Loucy (cell line): ENCODE measurements around the gene HSBP1L1.

Experiments
- H2AFZ ChIP-seq: fragments of 200-600 bp; sonication (generic); 2 replicates; pipeline ENCODE4 v1.6.0; 2016; ENCODE audit warnings: antibody characterized with exemption, mild to moderate bottlenecking, low read length, moderate library complexity
- H3F3A ChIP-seq: fragments of 200-600 bp; 2 replicates; pipeline ENCODE4 v1.6.0; 2016; ENCODE audit warnings: antibody characterized with exemption, low read depth, mild to moderate bottlenecking
- H3K27me3 ChIP-seq: fragments of 200-600 bp; sonication (generic); 2 replicates; pipeline ENCODE4 v1.6.1; 2014; ENCODE audit warnings: low read length, mild to moderate bottlenecking; ENCODE audit not compliant: insufficient read depth, poor library complexity, severe bottlenecking
- H3K36me3 ChIP-seq: fragments of 200-600 bp; sonication (generic); 2 replicates; pipeline ENCODE4 v1.6.1; 2016; ENCODE audit warnings: low read length; ENCODE audit not compliant: insufficient read depth
- H3K4me1 ChIP-seq: fragments of 200-600 bp; sonication (generic); 2 replicates; pipeline ENCODE4 v1.5.1; 2014; ENCODE audit warnings: low read length, mild to moderate bottlenecking; ENCODE audit not compliant: insufficient read depth, poor library complexity, severe bottlenecking
- H3K4me2 ChIP-seq: fragments of 200-600 bp; sonication (generic); 2 replicates; pipeline ENCODE4 v1.6.0; 2014; ENCODE audit warnings: antibody characterized with exemption, low read length, low read depth, mild to moderate bottlenecking; ENCODE audit not compliant: poor library complexity, severe bottlenecking
- H3K4me3 ChIP-seq: fragments of 200-600 bp; sonication (generic); 2 replicates; pipeline ENCODE4 v1.5.1; 2014; ENCODE audit warnings: low read length, mild to moderate bottlenecking, mixed read lengths; ENCODE audit not compliant: poor library complexity, severe bottlenecking
- H3K79me2 ChIP-seq: fragments of 200-600 bp; sonication (generic); 2 replicates; pipeline ENCODE4 v1.6.1; 2014; ENCODE audit warnings: low read length; ENCODE audit not compliant: insufficient read depth
- H3K9ac ChIP-seq: fragments of 200-600 bp; sonication (generic); 2 replicates; pipeline ENCODE4 v1.6.0; 2014; ENCODE audit warnings: mild to moderate bottlenecking, low read depth, low read length, moderate library complexity; ENCODE audit not compliant: poor library complexity, severe bottlenecking
- H3K9me2 ChIP-seq: fragments of 200-600 bp; sonication (generic); replicated peaks from 2 replicates; pipeline ENCODE4 v1.6.1; 2016; ENCODE audit warnings: low read depth, low read length, mixed read lengths
- H3K9me3 ChIP-seq: fragments of 200-600 bp; sonication (generic); 2 replicates; pipeline ENCODE4 v1.6.1; 2014; ENCODE audit warnings: mild to moderate bottlenecking, antibody characterized with exemption, low read length, low read depth; ENCODE audit not compliant: insufficient read depth
- H4K20me1 ChIP-seq: fragments of 200-600 bp; sonication (generic); 2 replicates; pipeline ENCODE4 v1.6.0; 2014; ENCODE audit warnings: antibody characterized with exemption, low read length, mild to moderate bottlenecking; ENCODE audit not compliant: insufficient read depth, poor library complexity, severe bottlenecking
- EZH2phosphoT487 ChIP-seq: fragments of 200-600 bp; IDR thresholded peaks from 2 replicates; pipeline ENCODE4 v1.6.1; 2018; ENCODE audit warnings: antibody characterized with exemption, mild to moderate bottlenecking, moderate library complexity, borderline replicate concordance
- TF ChIP-seq, protein P1 (sequence below): fragments of 200-600 bp; sonication (generic); conservative IDR thresholded peaks from 2 replicates; pipeline ENCODE4 v1.5.1; 2014; ENCODE audit warnings: mild to moderate bottlenecking, antibody characterized with exemption, low read length

The HSBP1L1 gene

DNA sequence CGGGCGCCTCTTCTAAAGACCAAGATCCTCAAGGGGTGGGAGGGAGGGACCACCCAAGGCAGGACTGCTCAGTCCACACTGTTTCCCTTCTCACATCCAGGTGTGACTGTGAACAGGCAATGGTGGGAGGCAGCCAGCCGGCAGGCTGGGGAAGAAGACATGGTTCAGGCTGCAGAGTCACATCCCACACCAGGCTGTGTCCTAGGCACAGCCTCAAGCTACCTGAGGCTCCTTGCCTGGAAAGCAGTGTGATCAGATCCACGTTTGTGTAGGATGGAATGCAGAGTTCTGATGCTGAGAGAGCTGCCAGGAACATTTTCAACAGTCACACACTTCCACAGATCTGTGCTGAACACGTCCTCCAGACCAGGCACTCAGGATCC is 29.4 kb upstream of the HSBP1L1 start:
- Histone ChIP-seq H3K4me1 (no peaks in the 10 kb centered on the region), H3K9me3 (peaks cover 9% of the 10 kb centered on the region; the same call in 1 of the 2 replicates), H3F3A (no peaks in the 10 kb centered on the region), H3K27me3 (no peaks in the 10 kb centered on the region), H4K20me1 (no peaks in the 10 kb centered on the region), H3K9ac (no peak overlapping the region), H3K9me2 (no peaks in the 10 kb centered on the region), H3K36me3 (peaks cover 41% of the 10 kb centered on the region; the same call in 1 of the 2 replicates), H2AFZ (no peak overlapping the region), H3K4me3 (no peak overlapping the region), H3K4me2 (no peak overlapping the region), H3K79me2 (peaks cover 40% of the 10 kb centered on the region)
- TF ChIP-seq, protein P1, sequence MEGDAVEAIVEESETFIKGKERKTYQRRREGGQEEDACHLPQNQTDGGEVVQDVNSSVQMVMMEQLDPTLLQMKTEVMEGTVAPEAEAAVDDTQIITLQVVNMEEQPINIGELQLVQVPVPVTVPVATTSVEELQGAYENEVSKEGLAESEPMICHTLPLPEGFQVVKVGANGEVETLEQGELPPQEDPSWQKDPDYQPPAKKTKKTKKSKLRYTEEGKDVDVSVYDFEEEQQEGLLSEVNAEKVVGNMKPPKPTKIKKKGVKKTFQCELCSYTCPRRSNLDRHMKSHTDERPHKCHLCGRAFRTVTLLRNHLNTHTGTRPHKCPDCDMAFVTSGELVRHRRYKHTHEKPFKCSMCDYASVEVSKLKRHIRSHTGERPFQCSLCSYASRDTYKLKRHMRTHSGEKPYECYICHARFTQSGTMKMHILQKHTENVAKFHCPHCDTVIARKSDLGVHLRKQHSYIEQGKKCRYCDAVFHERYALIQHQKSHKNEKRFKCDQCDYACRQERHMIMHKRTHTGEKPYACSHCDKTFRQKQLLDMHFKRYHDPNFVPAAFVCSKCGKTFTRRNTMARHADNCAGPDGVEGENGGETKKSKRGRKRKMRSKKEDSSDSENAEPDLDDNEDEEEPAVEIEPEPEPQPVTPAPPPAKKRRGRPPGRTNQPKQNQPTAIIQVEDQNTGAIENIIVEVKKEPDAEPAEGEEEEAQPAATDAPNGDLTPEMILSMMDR, result no peak
- TF ChIP-seq EZH2phosphoT487, result no peak

DNA sequence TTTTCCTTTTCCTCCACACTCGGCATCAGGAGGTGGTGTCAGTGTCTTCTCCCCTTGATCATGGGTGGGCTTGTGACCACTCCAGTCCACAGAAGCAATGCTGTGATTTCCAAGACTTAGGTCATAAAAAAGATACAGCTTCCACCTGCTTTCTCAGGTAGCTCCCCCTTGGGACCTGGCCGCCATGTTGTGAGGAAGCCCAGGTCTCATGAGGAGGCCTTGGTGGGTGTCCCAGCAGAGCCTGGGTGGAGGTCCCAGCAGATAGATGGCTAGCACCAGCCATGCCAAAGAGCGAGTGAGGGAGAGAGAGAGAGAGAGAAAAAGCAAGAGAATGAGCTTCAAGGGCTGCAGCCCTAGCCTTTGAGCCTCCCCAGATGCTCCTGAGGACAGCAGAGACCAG is 28.9 kb upstream of the HSBP1L1 start:
- Histone ChIP-seq H3K27me3 (no peaks in the 10 kb centered on the region), H3F3A (no peaks in the 10 kb centered on the region), H3K36me3 (peaks cover 41% of the 10 kb centered on the region; the same call in 1 of the 2 replicates), H2AFZ (no peak overlapping the region), H3K9me3 (peaks cover 9% of the 10 kb centered on the region; the same call in 1 of the 2 replicates), H3K9me2 (no peaks in the 10 kb centered on the region), H3K4me1 (no peaks in the 10 kb centered on the region), H3K4me2 (no peak overlapping the region), H3K79me2 (peaks cover 44% of the 10 kb centered on the region), H3K4me3 (no peak overlapping the region), H4K20me1 (no peaks in the 10 kb centered on the region), H3K9ac (no peak overlapping the region)
- TF ChIP-seq, protein P1, result no peak
- TF ChIP-seq EZH2phosphoT487, result no peak

DNA sequence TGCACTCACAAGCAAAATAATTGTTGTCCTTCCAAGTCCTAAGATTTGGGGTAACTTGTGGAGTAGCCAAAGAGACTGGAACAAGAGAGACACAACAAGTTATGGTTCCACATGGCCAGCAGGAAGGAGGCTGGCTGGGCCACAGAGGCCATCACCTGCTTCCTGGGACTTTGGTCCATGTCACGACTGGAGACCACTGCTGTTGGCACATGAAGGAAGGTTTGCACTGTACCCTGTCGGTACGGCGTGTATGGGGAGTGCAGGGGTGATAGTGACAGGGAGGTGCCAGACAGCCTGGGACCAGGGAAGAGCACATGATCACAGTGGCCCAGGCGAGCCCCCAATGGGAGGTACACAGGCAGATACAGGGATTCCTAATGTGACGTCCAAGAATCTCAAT is 28.5 kb upstream of the HSBP1L1 start:
- Histone ChIP-seq H3K9ac (no peak overlapping the region), H3K9me2 (no peaks in the 10 kb centered on the region), H3K4me1 (no peaks in the 10 kb centered on the region), H4K20me1 (no peaks in the 10 kb centered on the region), H3K4me2 (no peak overlapping the region), H3K27me3 (no peaks in the 10 kb centered on the region), H3K4me3 (no peak overlapping the region), H3K79me2 (peaks cover 46% of the 10 kb centered on the region), H3K9me3 (peaks cover 9% of the 10 kb centered on the region; the same call in 1 of the 2 replicates), H2AFZ (no peak overlapping the region), H3K36me3 (peaks cover 41% of the 10 kb centered on the region; the same call in 1 of the 2 replicates), H3F3A (no peaks in the 10 kb centered on the region)
- TF ChIP-seq, protein P1, result no peak
- no peak for TF ChIP-seq EZH2phosphoT487
